Measurements from ENCODE around the gene FNDC3B.
"Not testable (repeated sequence)": the region's sequence is repeated elsewhere in the genome, so short reads cannot be mapped to it uniquely, and the experiment has no call there.

FNDC3B gene

GRCh38 chr3:172033396-172033795 is 6.0 kb upstream of the FNDC3B start:
- no peak for DNase-seq

- DNase-seq, result peak in 1 of 2 donors; percentile 26
Measured at GRCh38 chr3:172034786-172035685, 4.3 kb upstream of the FNDC3B start.

DNA sequence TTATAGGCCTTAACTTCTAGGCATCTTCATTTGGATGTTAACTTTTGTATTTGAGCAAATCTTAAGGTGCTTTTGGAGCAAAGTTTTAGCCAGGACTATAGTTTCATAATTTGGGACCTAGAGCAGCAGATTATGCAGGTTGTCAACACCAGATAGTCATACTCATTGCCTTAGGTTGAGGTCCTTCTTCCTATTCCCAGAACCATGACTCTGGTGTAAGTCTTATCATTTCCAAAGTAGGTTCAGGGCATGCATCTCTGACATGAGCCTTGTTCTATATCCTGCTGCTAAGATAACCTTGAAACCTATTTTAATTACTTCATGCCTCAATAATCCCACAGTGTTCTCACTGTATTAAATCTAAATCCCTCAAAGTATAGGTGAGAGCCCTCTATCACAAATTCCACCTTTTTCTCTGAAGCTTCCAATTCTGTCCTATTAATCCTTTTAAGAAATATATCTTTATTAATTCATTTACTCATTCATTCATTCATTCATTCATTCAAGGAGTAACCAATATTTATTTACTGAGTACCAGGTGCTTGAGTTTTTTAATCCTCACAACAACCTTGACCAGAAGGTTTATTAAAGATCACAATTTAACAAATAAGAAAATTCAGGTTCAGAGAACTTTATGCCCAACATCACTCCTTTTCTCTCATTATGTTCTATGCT is 2.7 kb upstream of the FNDC3B start:
- no peak for DNase-seq

DNA sequence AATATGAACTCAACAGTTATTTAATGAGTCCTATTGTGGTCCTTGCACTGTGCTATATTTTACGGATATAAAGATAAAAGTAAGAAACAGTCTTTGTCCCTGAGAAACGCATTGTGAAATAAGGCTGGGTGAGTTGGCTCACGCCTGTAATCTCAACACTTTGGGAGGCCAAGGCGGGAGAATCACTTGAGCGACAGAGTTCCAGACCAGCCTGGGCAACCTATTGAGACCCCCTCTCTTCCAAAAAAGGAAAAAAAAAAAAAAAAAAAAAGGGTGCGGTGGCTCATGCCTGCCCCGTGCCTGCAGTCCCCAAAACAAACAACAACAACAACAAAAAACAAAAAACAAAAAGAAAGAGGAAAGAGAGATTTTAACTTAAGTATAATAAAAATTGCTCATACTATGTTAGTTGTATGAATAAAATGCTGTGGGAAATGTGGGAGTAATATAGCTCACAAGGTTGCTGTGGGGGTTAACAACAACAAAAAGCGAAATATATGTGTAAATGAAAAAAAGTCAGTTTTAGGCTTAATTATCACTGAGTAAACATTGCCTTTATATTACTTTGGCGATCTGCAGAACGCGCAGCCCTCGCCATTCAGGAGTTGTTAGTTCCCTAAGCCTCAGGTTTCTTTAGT is 461 bp upstream of the FNDC3B start:
- no peak for DNase-seq

- DNase-seq, result peak; percentile 15 to 26
Measured at GRCh38 chr3:172040078-172040980, 951 bp downstream of the FNDC3B start.

DNA sequence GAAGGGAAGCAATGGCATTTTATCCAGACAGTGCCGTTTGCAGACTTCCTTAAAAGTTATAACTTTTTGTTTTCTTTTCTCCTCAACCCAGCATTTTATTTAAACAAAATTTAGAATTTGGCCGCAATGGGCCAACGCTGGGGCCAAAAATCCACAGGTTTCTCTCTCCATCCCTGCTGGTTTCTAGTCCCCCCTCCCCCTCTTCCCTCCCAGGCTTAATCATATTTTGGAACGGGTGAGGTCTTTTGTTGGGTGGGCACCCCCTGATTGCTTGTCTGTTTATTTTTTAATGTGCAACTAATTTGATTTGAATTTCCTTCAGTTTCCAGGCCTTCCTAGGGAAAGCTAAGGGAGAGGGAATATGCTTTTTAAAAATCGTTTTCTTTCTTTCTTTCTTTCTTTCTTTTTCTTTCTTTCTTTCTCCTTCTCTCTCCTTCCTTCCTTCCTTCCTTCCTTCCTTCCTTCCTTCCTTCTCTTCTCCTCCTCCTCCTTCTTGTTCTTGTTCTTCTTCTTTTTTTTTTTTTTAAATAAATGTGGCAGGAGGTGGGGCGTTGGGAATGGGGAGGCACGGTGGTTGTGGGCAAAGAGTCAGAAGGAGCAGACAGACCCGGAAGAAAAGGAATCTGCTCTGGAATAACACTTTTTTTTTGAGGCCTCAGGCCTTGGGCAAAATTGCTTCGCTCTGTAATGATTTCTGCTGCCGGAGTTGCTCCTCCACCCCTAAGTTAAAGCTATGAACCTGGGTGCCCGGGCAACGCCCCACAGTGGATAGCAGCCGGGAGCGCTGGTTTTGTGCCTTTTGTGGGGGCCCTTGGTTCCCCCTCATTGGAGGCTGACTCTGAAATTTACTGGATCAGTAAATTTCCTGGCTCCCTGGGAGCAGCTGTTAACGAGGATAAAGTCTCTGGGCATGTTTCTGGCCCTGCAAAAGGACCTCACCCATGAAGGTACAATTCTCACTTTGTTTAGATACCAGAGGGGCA is 1.9 kb downstream of the FNDC3B start:
- no peak for DNase-seq

- DNase-seq, result no peak
Measured at GRCh38 chr3:172042136-172042662, 2.8 kb downstream of the FNDC3B start.

GRCh38 chr3:172042663-172043179 is 3.3 kb downstream of the FNDC3B start:
- DNase-seq, result not testable (repeated sequence)

- no peak for DNase-seq
Measured at GRCh38 chr3:172043233-172043632, 3.9 kb downstream of the FNDC3B start.

DNA sequence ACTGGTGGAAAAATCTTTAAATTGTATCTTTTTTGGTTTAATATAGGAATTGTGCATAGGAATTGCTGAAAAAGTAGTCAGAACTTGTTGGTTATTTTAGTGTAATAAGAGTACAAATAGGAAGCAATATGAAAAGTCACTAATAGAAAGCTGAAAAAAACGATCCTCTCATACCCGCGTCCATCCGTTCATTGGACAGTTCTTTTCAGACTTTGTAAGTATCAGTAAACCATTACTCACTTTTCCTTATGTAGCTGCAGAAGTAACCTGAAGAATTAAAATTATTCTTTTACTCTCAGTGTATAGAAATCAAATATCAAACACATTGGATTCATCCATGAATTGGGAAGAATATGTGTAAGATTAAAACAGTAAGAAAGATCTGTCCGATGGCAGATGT is 4.4 kb downstream of the FNDC3B start:
- no peak for DNase-seq

- DNase-seq, result no peak
Measured at GRCh38 chr3:172044833-172045585, 5.6 kb downstream of the FNDC3B start.

- DNase-seq, result no peak
Measured at GRCh38 chr3:172046268-172046915, 7.0 kb downstream of the FNDC3B start.

DNA sequence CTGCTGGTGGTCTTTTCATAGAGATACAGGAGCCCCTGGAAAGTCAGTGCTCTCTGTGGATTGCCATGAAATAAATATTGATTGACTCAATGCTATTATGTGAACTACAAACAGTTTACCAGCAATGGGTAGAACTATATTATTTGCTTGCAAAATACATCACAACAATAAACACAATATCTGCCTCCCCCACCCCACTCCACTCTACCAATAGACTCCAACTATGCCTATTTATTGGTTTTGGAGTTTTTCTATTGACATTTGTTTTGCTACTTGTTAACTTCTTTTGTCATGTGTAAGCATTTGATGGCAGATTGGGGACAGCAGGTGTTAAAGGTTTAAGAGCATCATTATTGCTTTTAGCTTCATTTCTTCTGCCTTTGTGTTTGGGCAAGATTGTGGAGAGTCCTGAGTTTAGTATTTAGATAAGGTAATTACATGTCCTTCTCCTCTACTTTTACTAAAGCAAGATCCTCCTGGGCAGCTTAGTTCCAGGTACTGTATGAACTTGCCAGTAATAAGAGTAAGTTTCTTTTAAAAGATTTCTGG is 8.3 kb downstream of the FNDC3B start:
- DNase-seq, result no peak

GRCh38 chr3:172048599-172048998 is 9.2 kb downstream of the FNDC3B start:
- no peak for DNase-seq

GRCh38 chr3:172051310-172051956 is 12.1 kb downstream of the FNDC3B start:
- no peak for DNase-seq

- DNase-seq, result no peak
Measured at GRCh38 chr3:172051957-172052354, 12.6 kb downstream of the FNDC3B start.

GRCh38 chr3:172052405-172052804 is 13.0 kb downstream of the FNDC3B start:
- DNase-seq, result no peak

GRCh38 chr3:172054115-172054764 is 14.9 kb downstream of the FNDC3B start:
- no peak for DNase-seq
